ENCODE measurements around the gene SAMD10. TPM values are rescaled to one million over a fixed set of nuclear protein-coding genes. Genes with fewer than 3 reads are reported as not detected.

The SAMD10 gene
- total and polyA plus RNA-seq, 10 of the 15 experiments (the other 5 are each of a cell fraction or from before 2014, with no cell fraction given), result 1.3 to 51.4 (median 17.9) TPM

MicroRNA genes within 50 kb of the gene (microRNA counts, 767-probe panel; counts per million panel counts)
- microRNA hsa-miR-1914-5p, result 1,705 counts per million, percentile 66 among the panel's probes with 10 or more counts
- microRNA hsa-miR-647, result 1,438 counts per million, percentile 53 among the panel's probes with 10 or more counts

Small RNAs within 50 kb of the gene (microRNA-seq; reads per million reads assigned to microRNA genes)
- 2.1 reads per million, percentile 6 among the genes with 10 or more reads in this experiment for gene MIR1914
- gene MIR647, result not detected

Small RNAs within 50 kb of the gene (small RNA-seq; reads per million reads assigned to genes)
- gene MIR647, result not detected

Other genes with a start within 250 kb of the SAMD10 start
Only the 7 nearest of the 17 such genes appear.
- 33.7 and 36.0 TPM in 2 replicates for gene DNAJC5, start 84.5 kb downstream of the SAMD10 start, total RNA-seq (2014; rRNA removed)
- 16.9 and 17.9 TPM in 2 replicates for gene DNAJC5, start 84.5 kb downstream of the SAMD10 start, total RNA-seq (2014; rRNA removed; fragmentation: Illumina TruSeq; extraction: Trizol)
- gene DNAJC5, start 84.5 kb downstream of the SAMD10 start, total RNA-seq (2021), result 34.6 and 36.8 TPM in 2 replicates
- 13.2 and 20.6 TPM in 2 replicates for gene DNAJC5, start 84.5 kb downstream of the SAMD10 start, polyA plus RNA-seq (2011; rRNA removed)
- 6.1 and 16.0 TPM in 2 replicates for gene DNAJC5, start 84.5 kb downstream of the SAMD10 start, polyA plus RNA-seq (2014; fragmentation: Illumina TruSeq; extraction: Trizol)
- 1 to 10 TPM in 1 of 2 experiments, under 1 TPM in 1; 0.69 to 1.6 TPM for gene DNAJC5, start 84.5 kb downstream of the SAMD10 start, polyA plus RNA-seq (2014; fragmentation: Nextera tagmentation; extraction: Ambion mirVana)
- gene DNAJC5, start 84.5 kb downstream of the SAMD10 start, polyA plus RNA-seq (2014; rRNA removed), result 27.8 and 31.8 TPM in 2 replicates
- gene DNAJC5, start 84.5 kb downstream of the SAMD10 start, polyA plus RNA-seq (2016; fragmentation: Nextera tagmentation; extraction: Ambion mirVana), result 10 to 100 TPM; 11.7 to 16.0 TPM
- gene UCKL1, start 23.2 kb downstream of the SAMD10 start, total RNA-seq (2014; rRNA removed), result 17.5 and 23.6 TPM in 2 replicates
- 11.0 and 13.2 TPM in 2 replicates for gene UCKL1, start 23.2 kb downstream of the SAMD10 start, total RNA-seq (2014; rRNA removed; fragmentation: Illumina TruSeq; extraction: Trizol)
- 30.0 and 36.3 TPM in 2 replicates for gene UCKL1, start 23.2 kb downstream of the SAMD10 start, total RNA-seq (2021)
- 10.9 and 26.0 TPM in 2 replicates for gene UCKL1, start 23.2 kb downstream of the SAMD10 start, polyA plus RNA-seq (2011; rRNA removed)
- 5.6 and 13.4 TPM in 2 replicates for gene UCKL1, start 23.2 kb downstream of the SAMD10 start, polyA plus RNA-seq (2014; fragmentation: Illumina TruSeq; extraction: Trizol)
- 1 to 10 TPM; 2.4 to 7.9 TPM for gene UCKL1, start 23.2 kb downstream of the SAMD10 start, polyA plus RNA-seq (2014; fragmentation: Nextera tagmentation; extraction: Ambion mirVana)
- 34.4 and 42.5 TPM in 2 replicates for gene UCKL1, start 23.2 kb downstream of the SAMD10 start, polyA plus RNA-seq (2014; rRNA removed)
- 10 to 100 TPM; 27.9 to 30.8 TPM for gene UCKL1, start 23.2 kb downstream of the SAMD10 start, polyA plus RNA-seq (2016; fragmentation: Nextera tagmentation; extraction: Ambion mirVana)
- gene ZNF512B, start 9.7 kb downstream of the SAMD10 start, total RNA-seq (2014; rRNA removed), result 11.2 and 12.1 TPM in 2 replicates
- 5.2 and 5.6 TPM in 2 replicates for gene ZNF512B, start 9.7 kb downstream of the SAMD10 start, total RNA-seq (2014; rRNA removed; fragmentation: Illumina TruSeq; extraction: Trizol)
- 21.2 and 23.9 TPM in 2 replicates for gene ZNF512B, start 9.7 kb downstream of the SAMD10 start, total RNA-seq (2021)
- 1.8 and 2.8 TPM in 2 replicates for gene ZNF512B, start 9.7 kb downstream of the SAMD10 start, polyA plus RNA-seq (2011; rRNA removed)
- gene ZNF512B, start 9.7 kb downstream of the SAMD10 start, polyA plus RNA-seq (2014; fragmentation: Illumina TruSeq; extraction: Trizol), result 2.0 and 5.1 TPM in 2 replicates
- gene ZNF512B, start 9.7 kb downstream of the SAMD10 start, polyA plus RNA-seq (2014; fragmentation: Nextera tagmentation; extraction: Ambion mirVana), result under 1 TPM; 0.06 to 0.09 TPM
- 12.2 and 15.2 TPM in 2 replicates for gene ZNF512B, start 9.7 kb downstream of the SAMD10 start, polyA plus RNA-seq (2014; rRNA removed)
- 1 to 10 TPM; 1.1 to 1.6 TPM for gene ZNF512B, start 9.7 kb downstream of the SAMD10 start, polyA plus RNA-seq (2016; fragmentation: Nextera tagmentation; extraction: Ambion mirVana)
- 57.6 and 62.5 TPM in 2 replicates for gene PRPF6, start 1.5 kb upstream of the SAMD10 start, total RNA-seq (2014; rRNA removed)
- 66.1 and 72.2 TPM in 2 replicates for gene PRPF6, start 1.5 kb upstream of the SAMD10 start, total RNA-seq (2014; rRNA removed; fragmentation: Illumina TruSeq; extraction: Trizol)
- 100 and 102 TPM in 2 replicates for gene PRPF6, start 1.5 kb upstream of the SAMD10 start, total RNA-seq (2021)
- gene PRPF6, start 1.5 kb upstream of the SAMD10 start, polyA plus RNA-seq (2011; rRNA removed), result 33.4 and 52.7 TPM in 2 replicates
- 53.4 and 73.9 TPM in 2 replicates for gene PRPF6, start 1.5 kb upstream of the SAMD10 start, polyA plus RNA-seq (2014; fragmentation: Illumina TruSeq; extraction: Trizol)
- gene PRPF6, start 1.5 kb upstream of the SAMD10 start, polyA plus RNA-seq (2014; fragmentation: Nextera tagmentation; extraction: Ambion mirVana), result 10 to 100 TPM in 1 of 2 experiments, 1 to 10 TPM in 1; 5.0 to 10.7 TPM
- gene PRPF6, start 1.5 kb upstream of the SAMD10 start, polyA plus RNA-seq (2014; rRNA removed), result 70.4 and 71.9 TPM in 2 replicates
- gene PRPF6, start 1.5 kb upstream of the SAMD10 start, polyA plus RNA-seq (2016; fragmentation: Nextera tagmentation; extraction: Ambion mirVana), result 100 to 1,000 TPM in 1 of 2 experiments, 10 to 100 TPM in 1; 97.9 to 102 TPM
- 32.4 and 39.5 TPM in 2 replicates for gene C20orf204, start 56.5 kb upstream of the SAMD10 start, total RNA-seq (2014; rRNA removed)
- 3.6 and 4.4 TPM in 2 replicates for gene C20orf204, start 56.5 kb upstream of the SAMD10 start, total RNA-seq (2014; rRNA removed; fragmentation: Illumina TruSeq; extraction: Trizol)
- 49.1 and 56.0 TPM in 2 replicates for gene C20orf204, start 56.5 kb upstream of the SAMD10 start, total RNA-seq (2021)
- 2.9 and 6.9 TPM in 2 replicates for gene C20orf204, start 56.5 kb upstream of the SAMD10 start, polyA plus RNA-seq (2011; rRNA removed)
- gene C20orf204, start 56.5 kb upstream of the SAMD10 start, polyA plus RNA-seq (2014; fragmentation: Illumina TruSeq; extraction: Trizol), result 0.48 and 1.6 TPM in 2 replicates
- under 1 TPM; 0.24 to 0.38 TPM for gene C20orf204, start 56.5 kb upstream of the SAMD10 start, polyA plus RNA-seq (2014; fragmentation: Nextera tagmentation; extraction: Ambion mirVana)
- 37.1 and 42.9 TPM in 2 replicates for gene C20orf204, start 56.5 kb upstream of the SAMD10 start, polyA plus RNA-seq (2014; rRNA removed)
- gene C20orf204, start 56.5 kb upstream of the SAMD10 start, polyA plus RNA-seq (2016; fragmentation: Nextera tagmentation; extraction: Ambion mirVana), result 10 to 100 TPM; 17.9 to 20.4 TPM
- gene SOX18, start 70.0 kb upstream of the SAMD10 start, total RNA-seq (2014; rRNA removed), result 0.16 and 0.28 TPM in 2 replicates
- 0.09 TPM in 2 replicates for gene SOX18, start 70.0 kb upstream of the SAMD10 start, total RNA-seq (2014; rRNA removed; fragmentation: Illumina TruSeq; extraction: Trizol)
- 5.6 TPM in 2 replicates for gene SOX18, start 70.0 kb upstream of the SAMD10 start, total RNA-seq (2021)
- gene SOX18, start 70.0 kb upstream of the SAMD10 start, polyA plus RNA-seq (2011; rRNA removed), result 0.24 and 0.53 TPM in 2 replicates
- gene SOX18, start 70.0 kb upstream of the SAMD10 start, polyA plus RNA-seq (2014; fragmentation: Illumina TruSeq; extraction: Trizol), result not detected in 2 replicates
- gene SOX18, start 70.0 kb upstream of the SAMD10 start, polyA plus RNA-seq (2014; fragmentation: Nextera tagmentation; extraction: Ambion mirVana), result under 1 TPM; 0.05 TPM
- 2.1 and 2.2 TPM in 2 replicates for gene SOX18, start 70.0 kb upstream of the SAMD10 start, polyA plus RNA-seq (2014; rRNA removed)
- not detected for gene SOX18, start 70.0 kb upstream of the SAMD10 start, polyA plus RNA-seq (2016; fragmentation: Nextera tagmentation; extraction: Ambion mirVana)
- gene TCEA2, start 83.6 kb upstream of the SAMD10 start, total RNA-seq (2014; rRNA removed), result 13.4 and 17.2 TPM in 2 replicates
- gene TCEA2, start 83.6 kb upstream of the SAMD10 start, total RNA-seq (2014; rRNA removed; fragmentation: Illumina TruSeq; extraction: Trizol), result 8.8 and 9.3 TPM in 2 replicates
- 38.0 and 42.5 TPM in 2 replicates for gene TCEA2, start 83.6 kb upstream of the SAMD10 start, total RNA-seq (2021)
- gene TCEA2, start 83.6 kb upstream of the SAMD10 start, polyA plus RNA-seq (2011; rRNA removed), result 11.4 and 13.2 TPM in 2 replicates
- 2.8 and 10.8 TPM in 2 replicates for gene TCEA2, start 83.6 kb upstream of the SAMD10 start, polyA plus RNA-seq (2014; fragmentation: Illumina TruSeq; extraction: Trizol)
- gene TCEA2, start 83.6 kb upstream of the SAMD10 start, polyA plus RNA-seq (2014; fragmentation: Nextera tagmentation; extraction: Ambion mirVana), result 10 to 100 TPM in 1 of 2 experiments, 1 to 10 TPM in 1; 3.4 to 12.3 TPM
- gene TCEA2, start 83.6 kb upstream of the SAMD10 start, polyA plus RNA-seq (2014; rRNA removed), result 17.8 and 26.0 TPM in 2 replicates
- gene TCEA2, start 83.6 kb upstream of the SAMD10 start, polyA plus RNA-seq (2016; fragmentation: Nextera tagmentation; extraction: Ambion mirVana), result 10 to 100 TPM; 21.2 to 22.0 TPM

Measured in GM12878 (cell line).